H9 (cell line): ENCODE results near the gene AP4E1. TPM values are rescaled to one million over a fixed set of nuclear protein-coding genes. Genes with fewer than 3 reads are reported as not detected.

Source experiments
- DNase-seq: peaks from one replicate; pipeline ENCODE4 v3.0.0-alpha.2; 2017
- H2AFZ ChIP-seq: one replicate; pipeline ENCODE4 v1.6.1; 2013; ENCODE audit warnings: mild to moderate bottlenecking, low read length, control low read depth, moderate library complexity
- H2AK5ac ChIP-seq: 2 replicates; pipeline ENCODE4 v1.6.1; 2013; ENCODE audit warnings: low read length, control low read depth, mixed read lengths; ENCODE audit not compliant: insufficient read length
- H2BK120ac ChIP-seq: one replicate; pipeline ENCODE4 v1.6.1; 2013; ENCODE audit warnings: low read depth, mild to moderate bottlenecking, low read length, control low read depth, inconsistent platforms; ENCODE audit not compliant: poor library complexity, severe bottlenecking
- H2BK12ac ChIP-seq: 2 replicates; pipeline ENCODE4 v1.6.1; 2013; ENCODE audit warnings: low read length, control low read depth, mixed read lengths, low read depth; ENCODE audit not compliant: insufficient read length
- H2BK15ac ChIP-seq: 2 replicates; pipeline ENCODE4 v1.6.1; 2013; ENCODE audit warnings: low read depth, low read length, control low read depth
- H2BK20ac ChIP-seq: one replicate; pipeline ENCODE4 v1.6.1; 2013; ENCODE audit warnings: low read depth, mild to moderate bottlenecking, low read length, control low read depth, inconsistent platforms; ENCODE audit not compliant: poor library complexity, severe bottlenecking
- H2BK5ac ChIP-seq: 2 replicates; pipeline ENCODE4 v1.6.1; 2013; ENCODE audit warnings: low read length, control low read depth, mixed read lengths; ENCODE audit not compliant: insufficient read length
- H3K14ac ChIP-seq: 2 replicates; pipeline ENCODE4 v1.6.1; 2013; ENCODE audit warnings: low read length, control low read depth; ENCODE audit not compliant: insufficient read depth
- H3K18ac ChIP-seq: 2 replicates; pipeline ENCODE4 v1.6.1; 2013; ENCODE audit warnings: low read depth, mild to moderate bottlenecking, mixed read lengths, low read length, control low read depth; ENCODE audit not compliant: insufficient read length
- H3K23ac ChIP-seq: 2 replicates; pipeline ENCODE4 v1.6.1; 2013; ENCODE audit warnings: low read length, control low read depth, mixed read lengths, low read depth; ENCODE audit not compliant: insufficient read length
- H3K23me2 ChIP-seq: 2 replicates; pipeline ENCODE4 v1.6.1; 2013; ENCODE audit warnings: low read depth, mild to moderate bottlenecking, mixed read lengths, low read length, control low read depth; ENCODE audit not compliant: insufficient read length, poor library complexity, severe bottlenecking
- H3K27ac ChIP-seq: 2 replicates; pipeline ENCODE4 v1.5.1; 2013; ENCODE audit warnings: low read length, control low read depth, mixed read lengths, low read depth; ENCODE audit not compliant: insufficient read length
- H3K27me3 ChIP-seq: 2 replicates; pipeline ENCODE4 v1.6.1; 2013; ENCODE audit warnings: low read length, control low read depth, inconsistent platforms; ENCODE audit not compliant: insufficient read depth
- H3K4ac ChIP-seq: 2 replicates; pipeline ENCODE4 v1.6.1; 2013; ENCODE audit warnings: low read depth, mild to moderate bottlenecking, control low read depth, inconsistent platforms, low read length, moderate library complexity
- H3K4me1 ChIP-seq: 2 replicates; pipeline ENCODE4 v1.6.1; 2013; ENCODE audit warnings: low read length, control low read depth, inconsistent platforms; ENCODE audit not compliant: insufficient read depth
- H3K4me2 ChIP-seq: 2 replicates; pipeline ENCODE4 v1.6.1; 2013; ENCODE audit warnings: low read length, control low read depth, mixed read lengths; ENCODE audit not compliant: insufficient read length, insufficient read depth
- H3K56ac ChIP-seq: 2 replicates; pipeline ENCODE4 v1.6.1; 2013; ENCODE audit warnings: low read depth, mild to moderate bottlenecking, mixed read lengths, low read length, control low read depth; ENCODE audit not compliant: insufficient read length
- H3K79me1 ChIP-seq: 2 replicates; pipeline ENCODE4 v1.6.1; 2013; ENCODE audit warnings: low read depth, mild to moderate bottlenecking, moderate library complexity, low read length, control low read depth, inconsistent platforms; ENCODE audit not compliant: insufficient read depth, poor library complexity, severe bottlenecking
- H3K79me2 ChIP-seq: 2 replicates; pipeline ENCODE4 v1.6.1; 2013; ENCODE audit warnings: low read length, control low read depth, inconsistent platforms; ENCODE audit not compliant: insufficient read depth
- H3K9ac ChIP-seq: 2 replicates; pipeline ENCODE4 v1.6.1; 2013; ENCODE audit warnings: low read length, control low read depth, mixed read lengths; ENCODE audit not compliant: insufficient read length; ENCODE audit errors: extremely low read depth
- H3K9me3 ChIP-seq: one replicate; pipeline ENCODE4 v1.6.1; 2013; ENCODE audit warnings: low read depth, low read length, inconsistent platforms; ENCODE audit not compliant: control insufficient read depth
- H3T11ph ChIP-seq: one replicate; pipeline ENCODE4 v1.6.1; 2013; ENCODE audit warnings: mild to moderate bottlenecking, low read length, control low read depth, inconsistent platforms
- H4K20me1 ChIP-seq: one replicate; pipeline ENCODE4 v1.6.1; 2013; ENCODE audit not compliant: control insufficient read depth, insufficient read length, insufficient read depth
- H4K5ac ChIP-seq: 2 replicates; pipeline ENCODE4 v1.6.1; 2013; ENCODE audit warnings: low read depth, mild to moderate bottlenecking, mixed read lengths, low read length, control low read depth; ENCODE audit not compliant: insufficient read length
- H4K8ac ChIP-seq: replicated peaks from 2 replicates; pipeline ENCODE4 v1.6.1; 2013; ENCODE audit warnings: low read length, control low read depth, mixed read lengths, low read depth; ENCODE audit not compliant: insufficient read length
- H4K91ac ChIP-seq: 2 replicates; pipeline ENCODE4 v1.6.1; 2013; ENCODE audit warnings: low read depth, mild to moderate bottlenecking, moderate library complexity, mixed read lengths, low read length, control low read depth; ENCODE audit not compliant: insufficient read length
- H3K27ac Mint-ChIP-seq, 3 experiments: 2 replicates in 2 of 3; 3 replicates in 1 of 3; pipeline ENCODE4 v1.8.0; 2020 to 2021; ENCODE audit warnings: mixed read lengths in 3 of 3, mild to moderate bottlenecking in 1 of 3, moderate library complexity in 1 of 3
- H3K27me3 Mint-ChIP-seq: 2 replicates; pipeline ENCODE4 v1.8.0; 2021; ENCODE audit warnings: low read depth, mild to moderate bottlenecking, moderate library complexity, mixed read lengths
- H3K36me3 Mint-ChIP-seq, 3 experiments: 2 replicates in 2 of 3; 3 replicates in 1 of 3; pipeline ENCODE4 v1.8.0; 2020 to 2021; ENCODE audit warnings: low read depth in 3 of 3, mixed read lengths in 3 of 3; ENCODE audit not compliant: insufficient read depth in 1 of 3
- H3K4me1 Mint-ChIP-seq, 2 experiments: 2 replicates each; pipeline ENCODE4 v1.8.0; 2020; ENCODE audit warnings: mixed read lengths in 2 of 2
- H3K4me3 Mint-ChIP-seq, 2 experiments: 2 replicates in 1 of 2; 3 replicates in 1 of 2; pipeline ENCODE4 v1.8.0; 2020 to 2021; ENCODE audit warnings: mild to moderate bottlenecking in 2 of 2, mixed read lengths in 2 of 2, moderate library complexity in 1 of 2
- H3K9me3 Mint-ChIP-seq, 2 experiments: 2 replicates in 1 of 2; 3 replicates in 1 of 2; pipeline ENCODE4 v1.8.0; 2020; ENCODE audit warnings: mild to moderate bottlenecking in 2 of 2, mixed read lengths in 2 of 2, moderate library complexity in 1 of 2
- WGBS: extraction: QIAGEN DNeasy Blood & Tissue Kit; methylation state at CpG from one replicate; pipeline ENCODE4 v1.1.7; 2013; ENCODE audit warnings: missing lambda C conversion rate, low lambda C conversion rate, mixed read lengths; ENCODE audit not compliant: insufficient read length; ENCODE audit errors: extremely low coverage; 5-methylcytosine and 5-hydroxymethylcytosine counted together
- total RNA-seq: library from RNA; stranded (reverse); gene quantifications from 2 replicates; pipeline ENCODE4 v1.2.1, GENCODE V29; 2021
- TF ChIP-seq, protein P1 (sequence below): fragments of 200-600 bp; sonication (generic); conservative IDR thresholded peaks from 3 replicates; pipeline ENCODE4 v1.8.0; 2021; ENCODE audit warnings: antibody characterized with exemption, mild to moderate bottlenecking

The AP4E1 gene
- total RNA-seq, 1 experiment from 2014 or later = 13.8 TPM

GRCh38 chr15:50860824-50861223 is 47.7 kb upstream of the AP4E1 start:
- H3K27ac Mint-ChIP-seq = peak overlapping the region in 1 of 3 experiments; percentile 50; a peak in 1 of 7 replicates
- H4K5ac ChIP-seq = no peak overlapping the region
- H2BK12ac ChIP-seq = no peak overlapping the region
- no peak overlapping the region for H2AFZ ChIP-seq
- no peak overlapping the region for H2BK5ac ChIP-seq
- H3K4me1 Mint-ChIP-seq = peaks cover 7 to 9% of the 10 kb centered on the region in 2 experiments; a peak in 3 of 4 replicates
- H3K4me1 ChIP-seq = no peaks in the 10 kb centered on the region
- H3K9me3 Mint-ChIP-seq = no peaks in the 10 kb centered on the region
- H3K23me2 ChIP-seq = no peaks in the 10 kb centered on the region
- H3K36me3 Mint-ChIP-seq = no peaks in the 10 kb centered on the region
- H3T11ph ChIP-seq = no peak overlapping the region
- no CpG with 5 or more reads among the region's 5 CpGs for WGBS
- H3K56ac ChIP-seq = no peak overlapping the region
- no peak for DNase-seq
- H4K8ac ChIP-seq = no peak overlapping the region
- no peaks in the 10 kb centered on the region for H3K79me2 ChIP-seq
- H3K23ac ChIP-seq = no peak overlapping the region
- H2BK20ac ChIP-seq = no peak overlapping the region
- H2AK5ac ChIP-seq = no peak overlapping the region
- H3K79me1 ChIP-seq = no peaks in the 10 kb centered on the region
- H3K27me3 ChIP-seq = no peaks in the 10 kb centered on the region
- H3K9ac ChIP-seq = no peak overlapping the region
- no peak overlapping the region for H2BK120ac ChIP-seq
- no peak overlapping the region for H3K18ac ChIP-seq
- no peaks in the 10 kb centered on the region for H4K20me1 ChIP-seq
- H3K14ac ChIP-seq = no peak overlapping the region
- H3K4ac ChIP-seq = no peak overlapping the region
- TF ChIP-seq, protein P1, sequence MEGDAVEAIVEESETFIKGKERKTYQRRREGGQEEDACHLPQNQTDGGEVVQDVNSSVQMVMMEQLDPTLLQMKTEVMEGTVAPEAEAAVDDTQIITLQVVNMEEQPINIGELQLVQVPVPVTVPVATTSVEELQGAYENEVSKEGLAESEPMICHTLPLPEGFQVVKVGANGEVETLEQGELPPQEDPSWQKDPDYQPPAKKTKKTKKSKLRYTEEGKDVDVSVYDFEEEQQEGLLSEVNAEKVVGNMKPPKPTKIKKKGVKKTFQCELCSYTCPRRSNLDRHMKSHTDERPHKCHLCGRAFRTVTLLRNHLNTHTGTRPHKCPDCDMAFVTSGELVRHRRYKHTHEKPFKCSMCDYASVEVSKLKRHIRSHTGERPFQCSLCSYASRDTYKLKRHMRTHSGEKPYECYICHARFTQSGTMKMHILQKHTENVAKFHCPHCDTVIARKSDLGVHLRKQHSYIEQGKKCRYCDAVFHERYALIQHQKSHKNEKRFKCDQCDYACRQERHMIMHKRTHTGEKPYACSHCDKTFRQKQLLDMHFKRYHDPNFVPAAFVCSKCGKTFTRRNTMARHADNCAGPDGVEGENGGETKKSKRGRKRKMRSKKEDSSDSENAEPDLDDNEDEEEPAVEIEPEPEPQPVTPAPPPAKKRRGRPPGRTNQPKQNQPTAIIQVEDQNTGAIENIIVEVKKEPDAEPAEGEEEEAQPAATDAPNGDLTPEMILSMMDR = no peak
- no peak overlapping the region for H3K4me2 ChIP-seq
- no peaks in the 10 kb centered on the region; the same call in 1 of the 2 replicates for H3K27me3 Mint-ChIP-seq
- no peak overlapping the region for H2BK15ac ChIP-seq
- H3K4me3 Mint-ChIP-seq = no peak overlapping the region
- no peak overlapping the region for H3K27ac ChIP-seq
- H4K91ac ChIP-seq = no peak overlapping the region
- no peaks in the 10 kb centered on the region for H3K9me3 ChIP-seq
